ENCODE results near the gene EAPP. TPM values are rescaled to one million over a fixed set of nuclear protein-coding genes. Genes with fewer than 3 reads are reported as not detected.

The EAPP gene
- total RNA-seq, 3 donors from 2014 or later (not counting 1 experiment from before 2014, with no cell fraction given): 70.5 to 96.6 (median 76.1) TPM

- Histone ChIP-seq H3K4me3 (ENCODE audit: low read length) (no peak overlapping the region), H3K9me3 (ENCODE audit: control insufficient read depth, insufficient read depth, low read length) (no peaks in the 10 kb centered on the region), H3K27ac (ENCODE audit: low read length) (no peak overlapping the region), H3K36me3 (ENCODE audit: control insufficient read depth, insufficient read depth, low read length) (no peaks in the 10 kb centered on the region), H3K4me1 (ENCODE audit: control insufficient read depth, insufficient read depth, low read length) (no peaks in the 10 kb centered on the region), H3K27me3 (ENCODE audit: control insufficient read depth, insufficient read depth, low read length) (no peaks in the 10 kb centered on the region)
- H3K27me3 Mint-ChIP-seq (ENCODE audit: low read depth in 2 of 2): peaks cover 0 to 4% of the 10 kb centered on the region in 2 donors
- no peak overlapping the region for H3K4me3 Mint-ChIP-seq
- no peak for DNase-seq
- H3K36me3 Mint-ChIP-seq: no peaks in the 10 kb centered on the region
- TF ChIP-seq CTCF (IDR thresholded peaks at IDR 0.05): no peak
- 57% methylated on average over 1 of the region's 1 CpG for WGBS (ENCODE audit: insufficient coverage)
- no peaks in the 10 kb centered on the region for H3K9me3 Mint-ChIP-seq
- no peaks in the 10 kb centered on the region for H3K4me1 Mint-ChIP-seq
- H3K27ac Mint-ChIP-seq: no peak overlapping the region
- intact Hi-C loops (cut with micrococcal nuclease): no loop called here
- no peak for ATAC-seq
Observed at GRCh38 chr14:34489324-34489723, 50.2 kb downstream of the EAPP start.

GRCh38 chr14:34488528-34488927 is 51.0 kb downstream of the EAPP start:
- DNase-seq: no peak
- Mint-ChIP-seq H3K27ac (no peak overlapping the region), H3K27me3 (ENCODE audit: low read depth in 2 of 2) (peaks cover 0 to 4% of the 10 kb centered on the region in 2 donors), H3K9me3 (no peaks in the 10 kb centered on the region), H3K4me3 (no peak overlapping the region), H3K36me3 (no peaks in the 10 kb centered on the region), H3K4me1 (no peaks in the 10 kb centered on the region)
- H3K27ac ChIP-seq (ENCODE audit: low read length): no peak overlapping the region
- no peak for ATAC-seq
- H3K9me3 ChIP-seq (ENCODE audit: control insufficient read depth, insufficient read depth, low read length): no peaks in the 10 kb centered on the region
- no peaks in the 10 kb centered on the region for H3K27me3 ChIP-seq (ENCODE audit: control insufficient read depth, insufficient read depth, low read length)
- intact Hi-C loops (cut with micrococcal nuclease): no loop called here
- no peaks in the 10 kb centered on the region for H3K4me1 ChIP-seq (ENCODE audit: control insufficient read depth, insufficient read depth, low read length)
- H3K36me3 ChIP-seq (ENCODE audit: control insufficient read depth, insufficient read depth, low read length): no peaks in the 10 kb centered on the region
- WGBS (ENCODE audit: insufficient coverage): 94% methylated on average over 3 of the region's 7 CpGs
- no peak overlapping the region for H3K4me3 ChIP-seq (ENCODE audit: low read length)
- no peak for TF ChIP-seq CTCF (IDR thresholded peaks at IDR 0.05)

GRCh38 chr14:34484726-34485125 is 54.8 kb downstream of the EAPP start:
- no peaks in the 10 kb centered on the region for H3K9me3 Mint-ChIP-seq

More at GRCh38 chr14:34484726-34485125, 54.8 kb downstream of the EAPP start:
- no peaks in the 10 kb centered on the region for H3K27me3 ChIP-seq (ENCODE audit: control insufficient read depth, insufficient read depth, low read length)
- DNase-seq (no peak), ATAC-seq (no peak)
- intact Hi-C loops (cut with micrococcal nuclease): no loop called here
- no peak for TF ChIP-seq CTCF (IDR thresholded peaks at IDR 0.05)
- no peaks in the 10 kb centered on the region for H3K36me3 ChIP-seq (ENCODE audit: control insufficient read depth, insufficient read depth, low read length)
- Mint-ChIP-seq H3K4me3 (no peak overlapping the region), H3K4me1 (no peaks in the 10 kb centered on the region), H3K27ac (no peak overlapping the region), H3K36me3 (no peaks in the 10 kb centered on the region), H3K27me3 (ENCODE audit: low read depth in 2 of 2) (no peaks in the 10 kb centered on the region)
- no peak overlapping the region for H3K27ac ChIP-seq (ENCODE audit: low read length)
- H3K4me3 ChIP-seq (ENCODE audit: low read length): no peak overlapping the region
- no peaks in the 10 kb centered on the region for H3K9me3 ChIP-seq (ENCODE audit: control insufficient read depth, insufficient read depth, low read length)
- no peaks in the 10 kb centered on the region for H3K4me1 ChIP-seq (ENCODE audit: control insufficient read depth, insufficient read depth, low read length)
- 100% methylated on average over 1 of the region's 1 CpG for WGBS (ENCODE audit: insufficient coverage)
